IPS-18c (cell line): ENCODE results near the gene CLRN2.
A peak's percentile ranks its signal among the peaks of the same experiment; 100 is the strongest.

ENCODE experiments used
- H3K4me3 ChIP-seq: 2 replicates; pipeline ENCODE4 v1.7.0; 2013; ENCODE audit warnings: low read depth, mild to moderate bottlenecking, low read length, moderate library complexity; ENCODE audit not compliant: insufficient read depth
- H3K9me3 ChIP-seq: one replicate; pipeline ENCODE4 v1.6.1; 2013; ENCODE audit warnings: mild to moderate bottlenecking, low read length, moderate library complexity; ENCODE audit not compliant: control insufficient read depth, insufficient read depth

Gene CLRN2

DNA sequence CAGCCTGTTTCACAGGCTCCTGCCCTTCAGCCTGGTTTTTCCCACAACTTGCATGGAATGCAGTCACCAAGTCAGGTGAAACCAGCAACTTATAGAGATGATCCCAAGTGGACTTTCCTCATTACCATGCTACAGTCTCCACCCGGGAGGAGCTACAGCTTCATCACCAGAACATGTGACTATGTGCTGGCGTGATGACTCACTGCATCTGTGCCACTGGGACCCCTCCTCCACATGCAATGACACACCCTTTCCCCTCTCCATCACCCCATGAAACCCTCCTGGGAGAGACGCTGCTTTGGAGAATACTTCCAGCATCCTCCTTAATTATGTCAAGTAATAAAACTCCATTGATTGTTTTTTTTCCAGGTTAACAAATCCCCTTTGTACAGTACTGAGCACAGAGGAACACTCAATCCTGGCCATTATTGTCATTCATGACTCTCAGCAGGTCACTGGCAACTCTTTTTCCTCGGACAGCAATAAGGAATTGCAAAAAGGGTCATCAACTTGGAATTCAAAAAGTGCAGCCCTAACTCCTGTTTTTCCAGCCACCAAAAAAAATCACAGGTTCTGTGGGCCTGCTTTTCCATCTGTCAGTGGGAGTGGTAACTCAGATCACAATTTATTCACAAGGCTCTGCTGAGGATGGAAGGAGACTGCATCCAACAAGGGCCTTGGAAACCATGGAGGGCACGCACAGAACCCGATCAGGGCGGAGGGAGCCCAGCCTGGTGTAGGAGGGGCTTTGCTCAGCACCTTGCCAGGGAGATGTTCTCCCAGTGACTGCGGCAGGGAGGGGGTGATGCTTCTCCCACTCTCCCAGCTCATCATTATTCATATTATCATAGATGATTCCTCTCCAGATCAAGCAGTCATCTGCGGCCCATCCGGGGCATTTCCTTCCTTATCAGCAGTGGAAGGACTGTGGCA lies 20.4 kb upstream of the CLRN2 start:
- H3K4me3 ChIP-seq, result no peak overlapping the region
- no peaks in the 10 kb centered on the region for H3K9me3 ChIP-seq

DNA sequence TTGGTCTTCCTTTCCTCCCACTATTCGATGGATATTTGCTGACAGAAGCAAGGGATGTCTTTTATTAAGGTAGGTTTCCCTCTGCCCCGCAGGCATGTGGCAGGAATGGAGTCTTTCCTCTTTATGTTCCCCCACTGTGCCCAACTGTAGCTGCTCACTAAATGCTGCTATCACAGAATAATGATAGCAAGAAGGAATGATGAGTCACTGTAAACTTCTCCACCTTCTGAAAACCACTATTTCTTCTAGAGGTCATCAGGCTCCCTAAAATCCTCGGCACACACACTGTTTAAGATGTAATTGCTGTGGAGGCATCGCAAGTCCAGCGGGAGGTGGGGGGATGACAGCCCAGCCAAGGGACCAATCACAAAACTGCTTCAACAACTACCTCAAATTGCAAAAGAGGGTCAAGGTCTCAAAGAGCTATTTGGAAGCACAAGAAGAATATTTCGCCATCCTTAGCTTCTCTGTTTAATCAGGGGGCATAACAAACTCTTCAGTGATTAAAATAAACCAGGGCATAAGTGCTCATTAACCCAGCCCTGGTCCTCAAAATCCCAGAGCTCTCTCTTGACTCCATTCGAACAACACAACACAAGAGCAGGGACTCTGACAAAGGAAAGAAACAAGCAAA lies 17.0 kb upstream of the CLRN2 start:
- no peak overlapping the region for H3K4me3 ChIP-seq
- no peaks in the 10 kb centered on the region for H3K9me3 ChIP-seq

DNA sequence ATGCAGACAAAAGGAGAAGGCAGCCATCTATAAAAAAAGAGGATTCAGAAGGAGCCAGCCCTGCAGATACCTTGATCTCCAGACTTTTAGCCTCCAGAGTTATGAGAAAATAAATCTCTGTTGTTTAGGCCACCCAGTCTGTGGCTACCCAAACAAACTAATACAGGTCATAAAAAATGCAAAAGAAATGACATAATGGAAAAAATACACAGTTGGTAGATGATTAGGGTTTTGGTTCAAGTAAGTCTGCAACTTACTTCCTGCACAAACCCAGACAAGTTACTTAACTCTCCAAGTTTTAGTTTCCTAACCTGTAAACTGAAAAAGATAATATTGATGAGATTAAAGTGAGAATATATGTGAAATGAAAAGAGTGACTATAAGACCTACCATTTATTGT lies 14.4 kb upstream of the CLRN2 start:
- H3K4me3 ChIP-seq, result no peak overlapping the region
- H3K9me3 ChIP-seq, result no peaks in the 10 kb centered on the region

DNA sequence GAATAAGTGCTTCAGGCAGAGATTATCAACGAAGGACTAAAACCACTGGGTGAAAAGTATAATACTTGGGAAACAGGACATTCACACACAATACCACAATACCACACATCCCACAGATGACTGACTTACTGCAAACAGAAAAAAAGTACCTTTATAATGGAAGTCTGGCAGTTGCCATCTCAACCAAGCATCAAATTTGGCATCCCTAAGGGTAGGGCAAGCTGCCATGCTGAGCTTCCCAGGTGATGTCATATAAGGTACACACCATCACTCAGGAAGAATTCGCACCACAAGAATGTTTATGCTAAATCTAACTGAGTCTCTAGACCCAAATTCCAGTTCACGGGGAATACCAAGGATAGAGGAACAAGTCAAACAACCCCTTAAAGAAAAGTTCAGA lies 12.2 kb upstream of the CLRN2 start:
- Histone ChIP-seq H3K9me3 (no peaks in the 10 kb centered on the region), H3K4me3 (no peak overlapping the region)

DNA sequence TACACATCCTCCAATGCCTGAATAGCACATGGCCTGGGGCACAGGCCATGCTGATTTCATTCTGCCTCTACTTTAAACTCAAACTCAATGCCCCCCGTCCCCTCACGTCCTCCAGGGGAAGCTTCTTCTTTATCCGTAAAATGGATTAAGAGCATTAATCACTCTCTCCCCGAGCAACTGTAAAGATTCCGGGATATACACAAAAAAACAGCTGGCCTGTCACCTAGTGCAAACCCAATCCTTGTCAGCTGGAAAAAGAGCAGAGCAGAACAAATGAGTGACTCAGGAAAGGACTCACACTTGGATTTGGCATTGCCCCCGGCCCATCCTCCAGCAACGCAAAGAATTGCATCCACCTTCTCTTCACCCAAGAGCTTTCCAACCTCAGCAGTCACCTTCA lies 10.9 kb upstream of the CLRN2 start:
- Histone ChIP-seq H3K4me3 (no peak overlapping the region), H3K9me3 (no peaks in the 10 kb centered on the region)

DNA sequence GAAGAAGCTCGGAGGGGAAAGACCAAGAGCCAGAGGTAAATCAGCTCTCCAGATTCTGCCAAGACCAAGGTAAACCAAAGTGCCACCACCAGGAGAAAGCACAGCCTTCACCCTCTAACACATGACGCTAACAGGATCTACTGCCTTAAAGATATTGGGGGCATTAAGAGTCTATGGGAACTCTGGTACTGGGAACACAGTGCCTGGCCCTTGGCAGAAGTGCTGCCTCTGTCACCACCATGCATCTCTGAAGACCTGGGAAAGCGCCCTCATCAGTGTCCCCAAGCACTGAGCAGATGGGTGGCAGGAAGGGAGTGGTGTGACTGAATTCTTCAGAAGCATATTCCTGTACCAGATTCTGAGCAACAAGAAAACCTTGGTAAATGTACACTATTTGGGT lies 4.4 kb upstream of the CLRN2 start:
- H3K9me3 ChIP-seq, result no peaks in the 10 kb centered on the region
- no peak overlapping the region for H3K4me3 ChIP-seq

DNA sequence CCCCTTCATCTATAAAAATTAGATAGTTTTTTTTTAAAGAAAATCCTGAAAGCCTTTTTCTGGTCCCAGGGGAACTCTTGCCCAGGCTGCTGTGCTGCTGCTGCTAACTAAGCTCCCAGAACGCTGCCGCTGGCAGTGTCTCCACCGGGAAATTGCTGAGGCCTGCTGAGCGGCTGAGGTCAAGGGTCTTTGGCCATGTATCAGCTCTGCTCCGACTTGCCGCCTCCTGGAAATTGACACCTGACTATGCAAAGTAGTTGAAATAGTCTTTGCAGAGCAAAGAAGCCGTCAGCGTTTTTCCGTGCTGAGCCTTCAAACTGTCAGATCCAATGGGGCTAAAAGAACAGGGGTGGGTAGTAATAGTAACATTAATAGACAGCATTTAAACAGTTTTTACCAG lies 3.9 kb upstream of the CLRN2 start:
- H3K9me3 ChIP-seq, result no peaks in the 10 kb centered on the region
- H3K4me3 ChIP-seq, result peak overlapping the region; percentile 54

DNA sequence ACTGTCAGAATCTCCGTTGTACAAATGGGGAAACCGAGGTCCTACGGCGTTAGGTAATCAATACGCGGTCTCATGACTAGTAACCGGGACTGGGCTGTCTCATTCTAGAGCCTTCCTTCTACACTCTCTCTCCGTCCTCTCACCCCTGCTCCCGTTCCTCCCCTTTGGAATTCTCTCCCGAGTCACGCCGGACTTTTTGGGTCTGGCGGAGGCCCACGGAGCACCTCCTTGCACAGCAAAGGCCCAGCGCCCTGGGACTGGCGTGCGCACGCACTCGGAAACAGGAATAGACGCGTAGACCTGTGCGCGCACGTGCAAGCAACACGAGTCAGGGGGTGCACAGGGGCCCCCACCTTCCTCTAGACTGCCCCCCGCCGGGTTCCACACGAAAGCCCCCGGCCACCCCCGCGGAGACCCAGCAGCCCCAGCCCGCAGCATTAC lies 3.4 kb upstream of the CLRN2 start:
- Histone ChIP-seq H3K9me3 (no peaks in the 10 kb centered on the region), H3K4me3 (peak overlapping the region; percentile 54)

DNA sequence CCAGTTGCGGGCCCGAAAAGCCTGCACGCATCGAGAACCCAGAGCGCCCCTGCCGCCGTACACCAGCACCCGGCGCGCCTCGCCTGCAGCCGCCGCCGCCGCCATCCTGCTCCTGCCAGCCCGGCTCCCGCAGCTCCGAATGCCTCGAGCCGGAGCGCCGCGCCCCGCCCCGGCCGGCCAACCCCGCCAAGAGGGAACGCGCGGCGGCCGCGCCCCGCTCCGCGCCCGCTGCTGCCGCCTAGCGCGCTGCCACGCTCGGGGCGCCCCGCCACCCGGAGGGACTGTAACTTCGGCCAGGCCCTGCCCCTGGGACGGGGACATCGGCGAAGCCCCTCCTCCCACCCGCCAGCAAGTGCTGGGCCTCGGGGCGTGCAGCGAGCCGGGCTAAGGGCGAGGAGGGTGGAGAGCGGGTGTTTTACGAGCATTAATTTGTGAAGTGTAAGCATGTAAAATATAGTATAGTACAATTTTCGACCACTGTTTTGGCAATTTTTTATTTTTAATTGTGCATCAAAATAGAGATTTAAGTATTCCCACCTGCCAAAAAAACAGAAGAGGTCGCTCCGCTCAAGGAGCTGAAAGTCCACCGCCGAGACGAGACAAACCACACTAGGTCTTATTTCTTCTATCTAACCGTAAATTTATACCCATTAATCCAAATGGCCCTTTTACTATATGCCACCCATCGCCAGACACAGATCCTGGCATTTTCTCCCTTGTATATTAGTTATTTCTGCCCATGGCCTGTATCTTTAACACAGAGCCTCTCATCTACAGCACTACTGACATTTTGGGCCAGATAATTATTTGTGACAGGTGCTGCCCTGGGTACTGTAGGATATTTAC lies 2.8 kb upstream of the CLRN2 start, which contains the start of gene QDPR:
Gene QDPR (minus strand): TSS at position 141 of the 846 bp plus-strand sequence. CDS start 36 bp downstream, at position 105.
- Histone ChIP-seq H3K4me3 (peak within 1 kb of the TSS; percentile 54), H3K9me3 (no peaks in the 10 kb centered on the region)

DNA sequence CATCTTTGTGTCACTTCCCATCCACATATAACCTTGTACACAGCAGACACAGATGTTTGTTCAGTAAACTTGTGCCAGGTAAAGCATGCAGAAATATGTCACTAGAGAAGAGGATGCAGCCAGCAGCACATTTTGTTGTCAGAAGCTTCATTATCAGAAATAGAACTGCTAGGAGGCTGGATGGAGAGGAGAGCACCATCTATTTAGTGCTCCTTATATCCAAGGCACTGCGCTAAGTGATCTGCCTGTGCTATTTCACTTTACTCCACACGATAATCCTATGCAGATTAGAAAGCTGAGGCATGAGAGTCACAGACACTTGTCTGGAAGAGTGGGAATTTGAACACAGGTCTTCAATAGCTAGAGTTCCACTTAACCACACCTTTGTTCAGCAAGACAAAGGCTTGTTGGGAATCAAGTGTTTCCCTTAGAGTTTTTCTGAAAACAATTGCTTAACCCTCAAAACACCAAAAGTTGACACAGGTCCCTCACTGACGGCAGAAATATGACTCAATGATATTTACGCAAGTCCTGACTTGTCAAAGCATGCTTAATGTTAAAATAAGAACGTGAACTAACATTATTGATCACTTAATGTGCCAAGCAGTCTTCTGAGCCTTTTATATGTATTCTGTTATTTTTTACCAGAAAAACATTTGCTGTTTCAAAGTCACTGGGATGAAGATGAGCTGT lies 1.8 kb upstream of the CLRN2 start:
- no peak overlapping the region for H3K4me3 ChIP-seq
- no peaks in the 10 kb centered on the region for H3K9me3 ChIP-seq

DNA sequence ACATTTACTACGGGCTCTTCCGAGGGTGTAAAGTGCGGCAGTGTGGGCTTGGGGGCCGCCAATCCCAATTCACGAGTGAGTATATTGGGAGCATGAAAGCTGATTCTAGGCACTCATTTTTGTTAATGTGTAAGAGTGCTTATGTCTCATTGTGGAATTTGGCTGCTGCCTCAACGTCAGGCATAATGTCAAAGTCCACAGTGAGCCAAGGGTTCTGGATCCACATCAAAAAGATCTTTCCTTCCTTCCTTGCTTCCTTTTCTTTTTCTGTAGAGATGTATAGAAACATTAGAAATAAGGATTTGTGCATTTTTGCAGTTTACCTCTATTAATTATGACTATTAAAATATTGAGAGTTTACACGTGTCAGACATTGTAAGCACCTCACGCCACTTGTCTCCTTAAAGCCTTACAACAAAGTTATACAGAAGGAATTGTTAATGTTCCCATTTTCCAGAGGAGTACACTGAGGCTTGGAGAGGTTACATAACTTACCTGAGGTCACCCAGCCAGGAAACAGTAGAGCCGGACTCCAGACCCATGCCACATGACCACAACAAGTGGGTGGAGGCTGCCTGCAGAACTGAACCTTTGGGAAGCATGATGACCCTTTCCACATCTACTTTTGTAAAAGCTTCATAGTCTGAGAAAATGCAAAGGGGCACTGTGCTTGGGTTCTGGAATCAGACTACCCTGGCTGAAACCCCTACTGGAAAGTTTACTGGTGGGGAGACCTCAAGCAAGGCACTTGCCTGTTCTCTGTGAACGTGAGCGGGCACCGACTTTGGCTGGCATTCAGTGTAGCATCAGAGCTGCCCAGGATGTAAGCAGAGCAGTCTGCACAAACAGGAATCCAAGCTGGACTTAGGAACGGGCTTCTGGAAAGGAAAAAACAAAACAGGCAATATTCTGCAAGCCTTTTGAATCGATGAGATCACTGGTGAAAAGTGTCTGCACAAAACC lies 761 bp downstream of the CLRN2 start:
- H3K9me3 ChIP-seq, result no peaks in the 10 kb centered on the region
- H3K4me3 ChIP-seq, result no peak overlapping the region

DNA sequence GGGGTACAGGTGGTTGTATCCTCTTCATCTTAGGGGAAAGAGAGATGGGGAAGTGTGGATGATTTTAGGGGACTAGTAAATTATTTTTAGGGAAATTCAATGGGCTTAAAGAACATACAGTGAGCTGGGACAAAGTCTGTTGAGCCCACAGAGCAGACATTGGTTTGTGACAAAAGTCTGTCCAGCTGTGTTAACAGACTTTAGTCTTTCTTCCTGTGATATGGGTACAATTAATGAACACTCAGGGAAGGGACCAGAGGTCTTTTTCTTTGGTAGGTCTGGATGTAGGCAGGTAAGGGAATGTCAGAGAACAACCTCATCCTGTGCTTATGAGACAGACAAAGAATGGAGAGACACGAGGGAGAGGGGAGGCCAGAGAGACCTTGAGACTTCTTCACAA lies 2.0 kb downstream of the CLRN2 start:
- Histone ChIP-seq H3K4me3 (no peak overlapping the region), H3K9me3 (peaks cover 2% of the 10 kb centered on the region)

DNA sequence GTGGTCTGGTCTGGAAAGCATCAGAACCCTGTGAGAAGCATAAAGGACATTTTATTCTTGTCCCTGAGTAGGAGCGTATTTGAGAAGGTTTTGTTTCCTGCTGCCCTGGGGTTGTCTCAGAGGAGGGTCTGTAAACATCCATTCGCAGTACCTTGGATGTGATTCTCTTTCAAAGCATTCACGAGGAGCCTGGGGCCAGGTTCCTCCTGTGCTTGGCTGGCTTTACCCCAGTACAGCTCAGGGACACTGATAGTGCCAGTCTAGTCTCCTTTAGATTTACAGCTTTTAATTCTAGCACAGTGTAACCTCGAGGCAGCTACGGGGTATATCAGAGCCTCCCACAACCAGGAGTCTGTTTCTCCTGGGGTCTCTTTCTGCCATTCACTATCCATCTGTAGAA lies 2.7 kb downstream of the CLRN2 start:
- Histone ChIP-seq H3K9me3 (peaks cover 2% of the 10 kb centered on the region), H3K4me3 (no peak overlapping the region; the same call in 1 of the 2 replicates)

DNA sequence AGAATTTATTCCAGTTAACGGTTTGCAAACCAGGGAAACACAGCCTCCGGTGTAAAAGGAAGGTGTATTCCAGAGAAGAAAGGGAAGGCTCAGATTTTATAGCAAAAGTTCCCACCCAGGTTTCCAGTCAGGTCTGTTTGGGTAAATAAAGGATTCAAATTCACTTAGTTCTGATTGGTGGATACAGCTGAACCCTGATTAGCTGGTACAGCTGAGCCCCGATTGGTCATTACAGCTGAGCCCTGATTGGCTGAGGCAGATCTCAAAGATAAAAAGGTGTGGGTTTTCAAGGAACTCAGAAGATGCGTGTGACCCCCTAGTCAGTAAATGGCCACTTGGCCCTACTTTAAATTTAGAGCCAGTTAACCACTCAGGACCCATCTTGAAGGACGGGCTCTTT lies 6.6 kb downstream of the CLRN2 start:
- peaks cover 2% of the 10 kb centered on the region for H3K9me3 ChIP-seq

DNA sequence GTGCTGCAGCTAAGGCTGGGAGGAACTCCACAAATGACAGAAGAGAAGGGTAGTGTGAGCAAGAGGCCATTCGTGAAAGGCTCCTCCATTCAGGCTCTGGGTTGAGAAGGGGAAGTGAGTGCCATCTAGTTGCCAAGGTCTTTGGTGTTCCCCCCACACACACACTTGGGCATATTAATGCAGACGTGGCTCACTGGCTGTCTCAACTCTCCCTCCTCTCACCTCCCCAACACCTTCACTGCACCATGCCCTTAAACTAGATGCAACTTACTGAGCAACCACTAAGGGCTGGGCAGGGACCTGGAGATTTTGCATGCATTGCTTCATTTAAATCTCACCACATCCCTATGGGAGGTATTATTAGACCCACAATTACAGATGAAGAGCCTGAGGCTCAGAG lies 8.7 kb downstream of the CLRN2 start:
- peaks cover 2% of the 10 kb centered on the region for H3K9me3 ChIP-seq
- H3K4me3 ChIP-seq, result no peak overlapping the region

More for the DNA sequence above, 6.6 kb downstream of the CLRN2 start:
- H3K4me3 ChIP-seq, result no peak overlapping the region
